ENCODE measurements around the gene TTC34. TPM values are rescaled to one million over a fixed set of nuclear protein-coding genes. Genes with fewer than 3 reads are reported as not detected.
"Not testable (repeated sequence)": the region's sequence is repeated elsewhere in the genome, so short reads cannot be mapped to it uniquely, and the experiment has no call there.

TTC34 gene
- total RNA-seq, 6 experiments from 2014 or later, result 0.06 to 0.23 (median 0.18) TPM; not detected in 1

DNA sequence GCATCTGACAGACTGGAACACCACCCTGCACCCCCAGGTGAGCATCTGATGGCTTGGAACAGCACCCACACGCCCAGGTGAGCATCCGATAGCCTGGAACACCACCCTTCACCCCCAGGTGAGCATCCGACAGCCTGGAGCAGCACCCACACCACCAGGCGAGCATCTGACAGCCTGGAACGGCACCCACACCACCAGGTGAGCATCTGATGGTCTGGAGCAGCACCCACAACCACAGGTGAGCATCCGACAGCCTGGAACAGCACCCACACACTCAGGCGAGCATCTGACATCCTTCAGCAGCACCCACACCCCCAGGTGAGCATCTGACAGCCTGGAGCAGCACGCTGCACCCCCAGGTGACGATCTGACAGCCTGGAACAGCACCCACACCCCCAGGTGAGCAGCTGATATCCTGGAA is 118.2 kb downstream of the TTC34 start:
- H3K27me3 ChIP-seq; H3K4me3 ChIP-seq; H3K4me1 ChIP-seq; H3K36me3 ChIP-seq; H3K27ac ChIP-seq; H3K9me3 ChIP-seq; ATAC-seq; intact Hi-C loops (cut with DNase I): not testable (repeated sequence)
- WGBS (ENCODE audit: insufficient coverage, low coverage, low lambda C conversion rate, missing lambda C conversion rate), result 17% methylated on average over 6 of the region's 9 CpGs
- peak in 2 of 3 donors; percentile 25 to 51 for DNase-seq

DNA sequence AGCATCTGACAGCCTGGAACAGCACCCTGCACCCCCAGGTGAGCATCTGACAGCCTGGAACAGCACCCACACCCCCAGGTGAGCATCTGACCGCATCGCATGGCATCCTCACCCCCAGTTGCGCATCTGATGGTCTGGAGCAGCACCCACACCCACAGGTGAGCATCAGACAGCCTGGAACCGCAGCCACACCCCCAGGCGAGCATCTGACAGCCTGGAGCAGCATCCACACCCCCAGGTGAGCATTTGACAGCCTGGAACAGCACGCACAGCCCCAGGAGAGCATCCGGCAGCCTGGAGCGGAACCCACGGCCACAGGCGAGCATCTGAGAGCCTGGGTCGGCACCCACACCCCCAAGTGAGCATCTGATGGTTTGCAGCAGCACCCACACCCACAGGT is 118.6 kb downstream of the TTC34 start:
- ATAC-seq; H3K27ac ChIP-seq; DNase-seq; H3K36me3 ChIP-seq; H3K27me3 ChIP-seq; H3K4me3 ChIP-seq; intact Hi-C loops (cut with DNase I); H3K4me1 ChIP-seq; H3K9me3 ChIP-seq: not testable (repeated sequence)
- no CpG with 5 or more reads among the region's 11 CpGs for WGBS (ENCODE audit: insufficient coverage, low coverage, low lambda C conversion rate, missing lambda C conversion rate)

DNA sequence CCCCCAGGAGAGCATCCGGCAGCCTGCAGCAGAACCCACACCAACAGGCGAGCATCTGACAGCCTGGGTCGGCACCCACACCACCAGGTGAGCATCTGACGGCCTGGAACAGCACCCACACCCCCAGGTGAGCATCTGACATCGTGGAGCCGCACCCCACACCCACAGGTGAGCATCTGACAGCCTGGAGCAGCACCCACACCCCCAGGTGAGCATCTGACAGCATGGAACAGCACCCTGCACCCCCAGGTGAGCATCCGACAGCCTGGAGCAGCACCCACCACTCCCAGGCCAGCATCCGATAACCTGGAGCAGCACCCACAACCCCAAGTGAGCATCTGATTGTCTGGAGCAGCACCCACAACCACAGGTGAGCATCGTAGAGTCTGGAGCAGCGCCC is 124.8 kb downstream of the TTC34 start:
- H3K4me1 ChIP-seq; H3K9me3 ChIP-seq; H3K27ac ChIP-seq; intact Hi-C loops (cut with DNase I); H3K36me3 ChIP-seq; H3K4me3 ChIP-seq; H3K27me3 ChIP-seq; ATAC-seq: not testable (repeated sequence)
- no CpG with 5 or more reads among the region's 10 CpGs for WGBS (ENCODE audit: insufficient coverage, low coverage, low lambda C conversion rate, missing lambda C conversion rate)
- peak in 1 of 3 donors; percentile 24 for DNase-seq

DNA sequence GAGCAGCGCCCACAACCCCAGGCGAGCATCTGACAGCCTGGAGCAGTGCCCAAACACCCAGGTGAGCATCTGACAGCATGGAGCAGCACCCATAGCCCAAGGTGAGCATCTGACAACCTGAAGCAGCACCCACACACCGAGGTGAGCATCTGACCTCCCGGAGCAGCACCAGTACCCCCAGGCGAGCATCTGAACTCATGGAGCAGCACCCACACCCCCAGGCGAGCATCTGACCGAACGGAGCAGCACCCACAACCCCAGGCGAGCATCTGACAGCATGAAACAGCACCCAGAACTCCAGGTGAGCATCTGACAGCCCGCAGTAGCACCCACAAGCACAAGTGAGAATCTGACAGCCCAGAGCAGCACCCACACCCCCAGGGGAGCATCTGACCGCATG is 129.8 kb downstream of the TTC34 start:
- DNase-seq, result peak in 2 of 3 donors; percentile 59 to 63
- WGBS (ENCODE audit: insufficient coverage, low coverage, low lambda C conversion rate, missing lambda C conversion rate), result 25% methylated on average over 7 of the region's 11 CpGs
- H3K27ac ChIP-seq; H3K4me1 ChIP-seq; H3K27me3 ChIP-seq; H3K4me3 ChIP-seq; ATAC-seq; H3K9me3 ChIP-seq; intact Hi-C loops (cut with DNase I); H3K36me3 ChIP-seq: not testable (repeated sequence)

DNA sequence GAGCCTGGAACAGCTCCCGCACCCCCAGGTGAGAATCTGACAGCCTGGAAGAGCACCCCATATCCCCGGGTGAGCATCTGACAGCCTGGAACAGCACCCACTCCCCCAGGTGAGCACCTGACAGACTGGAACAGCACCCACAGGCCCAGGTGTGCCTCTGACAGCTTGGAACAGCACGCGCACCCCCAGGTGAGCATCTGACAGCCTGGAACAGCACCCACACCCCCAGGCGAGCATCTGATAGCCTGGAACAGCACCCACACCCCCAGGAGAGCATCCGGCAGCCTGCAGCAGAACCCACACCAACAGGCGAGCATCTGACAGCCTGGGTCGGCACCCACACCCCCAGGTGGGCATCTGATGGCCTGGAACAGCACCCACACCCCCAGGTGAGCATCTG is 141.7 kb downstream of the TTC34 start:
- ATAC-seq; H3K27me3 ChIP-seq; H3K36me3 ChIP-seq; intact Hi-C loops (cut with DNase I); H3K4me3 ChIP-seq; H3K27ac ChIP-seq; H3K9me3 ChIP-seq; H3K4me1 ChIP-seq: not testable (repeated sequence)
- WGBS (ENCODE audit: insufficient coverage, low coverage, low lambda C conversion rate, missing lambda C conversion rate), result 27% methylated on average over 4 of the region's 8 CpGs
- DNase-seq, result peak in 2 of 3 donors; percentile 70 to 71

DNA sequence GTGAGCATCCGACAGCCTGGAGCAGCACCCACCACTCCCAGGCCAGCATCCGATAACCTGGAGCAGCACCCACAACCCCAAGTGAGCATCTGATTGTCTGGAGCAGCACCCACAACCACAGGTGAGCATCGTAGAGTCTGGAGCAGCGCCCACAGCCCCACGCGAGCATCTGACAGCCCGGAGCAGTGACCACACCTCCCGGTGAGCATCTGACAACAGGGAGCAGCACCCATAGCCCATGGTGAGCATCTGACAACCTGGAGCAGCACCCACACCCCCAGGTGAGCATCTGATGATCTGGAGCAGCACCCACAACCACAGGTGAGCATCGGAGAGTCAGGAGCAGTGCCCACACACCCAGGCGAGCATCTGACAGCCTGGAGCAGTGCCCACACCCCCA is 143.6 kb downstream of the TTC34 start:
- DNase-seq, result peak in 1 of 3 donors; percentile 73
- H3K9me3 ChIP-seq; H3K4me1 ChIP-seq; H3K27me3 ChIP-seq; H3K36me3 ChIP-seq; ATAC-seq; H3K27ac ChIP-seq; intact Hi-C loops (cut with DNase I); H3K4me3 ChIP-seq: not testable (repeated sequence)
- WGBS (ENCODE audit: insufficient coverage, low coverage, low lambda C conversion rate, missing lambda C conversion rate), result no CpG with 5 or more reads among the region's 10 CpGs

DNA sequence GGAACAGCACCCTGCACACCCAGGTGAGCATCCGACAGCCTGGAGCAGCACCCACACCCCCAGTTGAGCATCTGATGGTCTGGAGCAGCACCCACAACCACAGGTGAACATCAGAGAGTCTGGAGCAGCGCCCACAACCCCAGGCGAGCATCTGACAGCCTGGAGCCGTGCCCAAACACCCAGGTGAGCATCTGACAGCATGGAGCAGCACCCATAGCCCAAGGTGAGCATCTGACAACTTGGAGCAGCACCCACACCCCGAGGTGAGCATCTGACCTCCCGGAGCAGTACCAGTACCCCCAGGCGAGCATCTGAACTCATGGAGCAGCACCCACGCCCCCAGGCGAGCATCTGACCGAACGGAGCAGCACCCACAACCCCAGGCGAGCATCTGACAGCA is 144.4 kb downstream of the TTC34 start:
- H3K36me3 ChIP-seq; intact Hi-C loops (cut with DNase I); H3K9me3 ChIP-seq; H3K4me3 ChIP-seq; H3K4me1 ChIP-seq; H3K27ac ChIP-seq; ATAC-seq; H3K27me3 ChIP-seq: not testable (repeated sequence)
- WGBS (ENCODE audit: insufficient coverage, low coverage, low lambda C conversion rate, missing lambda C conversion rate), result no CpG with 5 or more reads among the region's 12 CpGs
- DNase-seq, result peak in 2 of 3 donors; percentile 76 to 83

DNA sequence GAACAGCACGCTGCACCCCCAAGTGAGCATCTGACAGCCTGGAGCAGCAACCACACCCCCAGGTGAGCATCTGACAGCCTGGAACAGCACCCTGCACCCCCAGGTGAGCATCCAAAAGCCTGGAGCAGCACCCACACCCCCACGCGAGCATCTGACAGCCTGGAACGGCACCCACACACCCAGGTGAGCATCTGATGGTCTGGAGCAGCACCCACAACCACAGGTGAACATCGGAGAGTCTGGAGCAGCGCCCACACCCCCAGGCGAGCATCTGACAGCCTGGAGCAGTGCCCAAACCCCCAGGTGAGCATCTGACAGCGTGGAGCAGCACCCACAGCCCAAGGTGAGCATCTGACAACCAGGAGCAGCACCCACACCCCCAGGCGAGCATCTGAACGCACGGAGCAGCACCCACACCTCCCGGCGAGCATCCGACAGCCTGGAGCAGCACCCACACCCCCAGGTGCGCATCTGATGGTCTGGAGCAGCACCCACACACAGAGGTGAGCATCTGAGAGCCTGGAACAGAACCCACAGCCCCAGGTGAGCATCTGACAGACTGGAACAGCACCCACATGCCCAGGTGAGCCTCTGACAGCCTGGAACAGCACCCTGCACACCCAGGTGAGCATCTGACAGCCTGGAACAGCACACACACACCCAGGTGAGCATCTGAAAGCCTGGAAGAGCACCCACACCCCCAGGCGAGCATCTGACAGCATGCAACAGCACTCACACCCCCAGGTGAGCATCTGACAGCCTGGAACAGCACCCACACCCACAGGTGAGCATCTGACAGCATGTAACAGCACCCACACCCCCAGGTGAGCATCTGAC is 145.7 kb downstream of the TTC34 start:
- DNase-seq, result peak; percentile 41 to 80 (median 55)
- 18% methylated on average over 15 of the region's 16 CpGs for WGBS (ENCODE audit: insufficient coverage, low coverage, low lambda C conversion rate, missing lambda C conversion rate)
- ATAC-seq, result not testable (repeated sequence)

DNA sequence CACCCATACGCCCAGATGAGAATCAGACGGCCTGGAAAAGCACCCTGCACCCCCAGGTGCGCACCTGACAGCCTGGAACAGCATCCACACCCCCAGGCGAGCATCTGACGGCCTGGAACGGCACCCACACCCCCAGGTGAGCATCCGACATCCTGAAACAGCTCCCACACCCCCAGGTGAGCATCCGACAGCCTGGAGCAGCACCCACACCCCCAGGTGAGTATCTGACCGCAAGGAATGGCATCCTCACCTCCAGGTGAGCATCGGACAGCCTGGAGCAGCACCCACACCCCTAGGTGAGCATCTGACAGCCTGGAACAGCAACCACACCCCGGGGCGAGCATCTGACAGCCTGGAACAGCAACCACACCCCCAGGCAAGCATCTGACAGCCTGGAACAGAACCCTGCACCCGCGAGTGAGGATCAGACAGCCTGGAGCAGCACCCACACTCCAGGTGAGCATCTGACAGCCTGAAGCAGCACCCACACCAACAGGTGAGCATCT is 147.0 kb downstream of the TTC34 start:
- DNase-seq, result peak in 2 of 3 donors; percentile 25 to 74
- H3K27ac ChIP-seq; H3K4me1 ChIP-seq; ATAC-seq; H3K27me3 ChIP-seq; H3K4me3 ChIP-seq; H3K36me3 ChIP-seq; intact Hi-C loops (cut with DNase I); H3K9me3 ChIP-seq: not testable (repeated sequence)
- 28% methylated on average over 14 of the region's 14 CpGs for WGBS (ENCODE audit: insufficient coverage, low coverage, low lambda C conversion rate, missing lambda C conversion rate)

More for the DNA sequence above, 145.7 kb downstream of the TTC34 start:
- H3K4me1 ChIP-seq; H3K27me3 ChIP-seq; H3K27ac ChIP-seq; H3K36me3 ChIP-seq; intact Hi-C loops (cut with DNase I); H3K4me3 ChIP-seq; H3K9me3 ChIP-seq: not testable (repeated sequence)

DNA sequence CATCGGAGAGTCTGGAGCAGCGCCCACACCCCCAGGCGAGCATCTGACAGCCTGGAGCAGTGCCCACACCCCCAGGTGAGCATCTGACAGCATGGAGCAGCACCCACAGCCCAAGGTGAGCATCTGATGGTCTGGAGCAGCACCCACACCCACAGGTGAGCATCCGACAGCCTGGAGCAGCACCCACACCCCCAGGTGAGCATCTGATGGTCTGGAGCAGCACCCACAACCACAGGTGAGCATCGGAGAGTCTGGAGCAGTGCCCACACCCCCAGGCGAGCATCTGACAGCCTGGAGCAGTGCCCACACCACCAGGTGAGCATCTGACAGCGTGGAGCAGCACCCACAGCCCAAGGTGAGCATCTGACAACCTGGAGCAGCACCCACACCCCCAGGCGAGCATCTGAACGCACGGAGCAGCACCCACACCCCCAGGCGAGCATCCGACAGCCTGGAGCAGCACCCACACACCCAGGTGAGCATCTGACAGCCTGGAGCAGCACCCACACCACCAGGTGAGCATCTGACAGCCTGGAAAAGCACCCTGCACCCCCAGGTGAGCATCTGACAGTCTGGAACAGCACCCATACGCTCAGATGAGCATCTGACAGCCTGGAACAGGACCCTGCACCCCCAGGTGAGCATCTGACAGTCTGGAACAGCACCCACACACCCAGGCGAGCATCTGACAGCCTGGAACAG is 147.6 kb downstream of the TTC34 start:
- peak; percentile 61 to 89 (median 80) for DNase-seq
- intact Hi-C loops (cut with DNase I); H3K27me3 ChIP-seq; H3K9me3 ChIP-seq; H3K4me1 ChIP-seq; H3K36me3 ChIP-seq; H3K4me3 ChIP-seq; ATAC-seq; H3K27ac ChIP-seq: not testable (repeated sequence)
- WGBS (ENCODE audit: insufficient coverage, low coverage, low lambda C conversion rate, missing lambda C conversion rate), result 23% methylated on average over 14 of the region's 14 CpGs

DNA sequence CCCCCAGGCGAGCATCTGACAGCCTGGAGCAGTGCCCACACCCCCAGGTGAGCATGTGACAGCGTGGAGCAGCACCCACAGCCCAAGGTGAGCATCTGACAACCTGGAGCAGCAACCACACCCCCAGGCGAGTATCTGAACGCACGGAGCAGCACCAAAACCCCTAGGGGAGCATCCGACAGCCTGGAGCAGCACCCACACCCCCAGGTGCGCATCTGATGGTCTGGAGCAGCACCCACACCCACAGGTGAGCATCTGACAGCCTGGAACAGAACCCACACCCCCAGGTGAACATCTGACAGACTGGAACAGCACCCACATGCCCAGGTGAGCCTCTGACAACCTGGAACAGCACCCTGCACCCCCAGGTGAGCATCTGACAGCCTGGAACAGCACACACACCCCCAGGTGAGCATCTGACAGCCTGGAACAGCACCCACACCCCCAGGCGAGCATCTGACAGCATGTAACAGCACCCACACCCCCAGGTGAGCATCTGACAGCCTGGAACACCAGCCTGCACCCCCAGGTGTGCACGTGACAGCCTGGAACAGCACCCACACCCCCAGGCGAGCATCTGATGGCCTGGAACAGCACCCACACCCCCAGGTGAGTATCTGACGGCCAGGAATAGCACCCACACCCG is 148.4 kb downstream of the TTC34 start:
- ATAC-seq; intact Hi-C loops (cut with DNase I); H3K27me3 ChIP-seq; H3K36me3 ChIP-seq; H3K9me3 ChIP-seq; H3K27ac ChIP-seq; H3K4me3 ChIP-seq; H3K4me1 ChIP-seq: not testable (repeated sequence)
- DNase-seq, result peak in 2 of 3 donors; percentile 27 to 77
- WGBS (ENCODE audit: insufficient coverage, low coverage, low lambda C conversion rate, missing lambda C conversion rate), result 11% methylated on average over 12 of the region's 12 CpGs
